Mesothelial cell of epicardium (in vitro differentiated cells): ENCODE data around the gene MACO1. TPM values are rescaled to one million over a fixed set of nuclear protein-coding genes. Genes with fewer than 3 reads are reported as not detected.

Source experiments
- DNase-seq, 2 experiments: peaks; one replicate each; pipeline ENCODE4 v3.0.0; 2021; ENCODE audit warnings: low spot score in 2 of 2; ENCODE audit not compliant: unreplicated experiment in 2 of 2
- H3K27ac Mint-ChIP-seq: 2 replicates; pipeline ENCODE4 v1.8.0; 2021; ENCODE audit warnings: mixed read lengths
- H3K27me3 Mint-ChIP-seq: 2 replicates; pipeline ENCODE4 v1.8.0; 2021; ENCODE audit warnings: low read depth, mixed read lengths
- H3K36me3 Mint-ChIP-seq: 2 replicates; pipeline ENCODE4 v1.8.0; 2021; ENCODE audit warnings: mixed read lengths
- H3K4me1 Mint-ChIP-seq: 2 replicates; pipeline ENCODE4 v1.8.0; 2021; ENCODE audit warnings: mixed read lengths
- H3K4me3 Mint-ChIP-seq: 2 replicates; pipeline ENCODE4 v1.8.0; 2021; ENCODE audit warnings: mild to moderate bottlenecking, moderate library complexity, mixed read lengths
- H3K9me3 Mint-ChIP-seq: 2 replicates; pipeline ENCODE4 v1.8.0; 2021; ENCODE audit warnings: mixed read lengths
- CTCF ChIP-seq: fragments of 200-600 bp; sonication (generic); IDR thresholded peaks from one replicate; pipeline ENCODE4 v1.5.0; 2021; ENCODE audit warnings: antibody characterized with exemption; ENCODE audit not compliant: unreplicated experiment
- total RNA-seq: library from RNA; stranded (reverse); gene quantifications from 3 replicates; pipeline ENCODE4 v1.2.1, GENCODE V29; 2021

Gene MACO1
- total RNA-seq, 1 donor from 2014 or later, result 26.9 TPM

DNA sequence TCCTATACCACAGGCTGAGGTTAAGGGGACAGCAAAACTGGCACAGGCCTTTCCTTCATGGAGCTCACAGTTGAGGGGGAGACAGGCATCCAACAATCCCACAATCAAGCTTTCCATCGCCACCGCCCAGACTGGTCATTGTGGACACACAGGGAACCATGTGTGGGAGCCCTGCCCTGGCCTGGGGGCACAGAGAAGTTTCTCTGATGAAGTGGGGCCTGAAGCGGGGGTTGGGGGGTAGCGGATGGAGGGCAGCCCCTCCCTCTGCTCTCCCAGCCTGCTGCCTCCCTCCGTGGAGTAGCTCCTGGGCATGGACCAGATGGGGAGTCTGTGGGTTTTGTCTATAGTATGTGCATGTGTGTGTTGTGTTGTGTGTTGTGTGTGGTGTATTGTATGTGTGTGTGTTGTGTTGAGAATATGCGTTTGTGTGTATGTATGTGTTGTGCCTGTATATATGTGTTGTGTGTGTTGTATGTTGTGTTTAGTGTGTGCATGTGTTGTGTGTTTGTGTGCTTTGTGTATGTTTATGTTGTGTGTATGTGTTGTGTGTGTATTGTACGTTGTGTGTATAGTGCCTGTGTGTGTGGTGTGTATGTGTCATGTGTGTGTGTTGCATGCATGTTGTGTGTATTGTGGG, 98.3 kb downstream of the MACO1 start:
- DNase-seq, result no peak
- H3K27me3 Mint-ChIP-seq, result no peaks in the 10 kb centered on the region
- H3K27ac Mint-ChIP-seq, result no peak overlapping the region
- TF ChIP-seq CTCF, result no peak
- H3K36me3 Mint-ChIP-seq, result no peaks in the 10 kb centered on the region
- no peaks in the 10 kb centered on the region for H3K4me1 Mint-ChIP-seq
- H3K4me3 Mint-ChIP-seq, result no peak overlapping the region
- H3K9me3 Mint-ChIP-seq, result peaks cover 6% of the 10 kb centered on the region

DNA sequence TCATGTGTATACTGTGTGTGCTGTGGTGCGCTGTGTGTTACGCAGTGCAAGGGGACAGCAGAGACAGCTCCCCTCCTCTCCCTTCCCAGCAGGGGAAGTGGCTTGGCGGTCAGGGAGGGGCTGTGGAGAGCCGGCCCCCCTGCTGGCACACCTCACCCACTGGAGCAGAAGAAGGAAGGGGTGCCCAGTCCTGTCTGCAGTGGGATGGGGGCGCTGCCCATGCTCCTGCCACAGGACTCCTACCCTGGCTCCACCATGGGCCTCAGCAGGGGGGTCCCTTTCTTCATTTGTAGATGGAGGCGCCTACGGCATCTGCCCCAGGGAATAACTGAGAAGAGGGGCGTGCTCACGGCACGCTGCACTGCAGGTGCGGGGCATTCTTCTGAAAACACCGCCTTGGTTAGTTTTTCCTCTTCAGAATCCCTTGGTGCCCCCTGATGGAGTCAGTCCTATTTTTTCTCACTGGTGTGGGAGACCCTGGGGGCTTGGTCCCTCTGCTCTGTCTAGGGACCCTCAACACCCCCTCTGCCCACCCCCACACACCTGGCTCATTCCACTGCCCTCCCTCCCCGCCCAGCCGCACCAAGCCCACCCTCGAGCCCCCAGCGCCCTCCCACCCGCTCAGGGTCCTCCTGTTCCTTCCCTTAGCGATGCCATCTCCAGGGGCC, 99.0 kb downstream of the MACO1 start:
- DNase-seq, result no peak
- no peak for TF ChIP-seq CTCF

DNA sequence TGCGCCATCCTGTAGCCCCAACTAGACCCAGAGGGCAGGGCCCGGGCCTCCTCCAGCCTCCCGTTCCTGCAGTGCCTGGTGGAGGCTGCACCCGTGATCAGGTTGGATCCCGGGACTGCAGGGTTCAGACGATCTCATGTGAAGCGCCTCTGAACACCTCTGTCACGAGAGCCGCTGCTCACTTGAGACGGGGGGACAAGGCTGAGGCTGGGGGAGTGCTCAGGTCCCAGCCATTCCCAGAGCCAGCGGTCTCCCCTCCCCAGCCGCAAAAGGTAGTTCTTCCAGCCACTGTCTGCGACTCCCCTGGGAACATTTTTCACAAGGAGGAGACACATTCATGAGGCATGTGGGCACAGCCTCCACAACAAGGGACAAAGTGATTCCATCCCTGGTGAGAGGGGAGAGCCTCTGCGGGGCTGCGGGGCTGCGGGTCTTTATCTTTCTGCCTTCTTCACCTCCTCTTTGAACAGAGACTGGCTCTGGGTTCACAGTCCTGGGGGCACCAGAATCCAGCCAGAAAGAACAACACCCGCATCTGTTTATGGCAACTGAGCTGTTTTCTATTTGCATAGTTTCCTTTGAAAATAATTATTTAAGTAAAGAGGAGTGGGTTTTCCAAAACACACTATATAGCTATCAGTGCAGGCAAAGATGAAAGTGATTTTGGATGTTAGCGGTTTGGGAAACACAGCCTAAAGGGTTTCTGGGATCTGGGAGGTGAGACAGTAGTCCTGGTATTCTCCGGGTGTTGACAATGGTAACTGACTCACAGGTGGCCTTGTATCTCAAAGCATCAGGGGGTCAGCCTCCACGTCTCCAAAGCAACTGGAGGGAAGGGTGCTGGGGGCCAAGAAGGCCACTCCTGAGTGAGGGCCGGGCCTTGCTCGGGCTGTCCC, 99.7 kb downstream of the MACO1 start:
- TF ChIP-seq CTCF, result no peak
- Mint-ChIP-seq H3K36me3 (no peaks in the 10 kb centered on the region), H3K4me3 (no peak overlapping the region), H3K27me3 (no peaks in the 10 kb centered on the region), H3K4me1 (no peaks in the 10 kb centered on the region), H3K9me3 (peaks cover 2% of the 10 kb centered on the region), H3K27ac (no peak overlapping the region)
- no peak for DNase-seq

More for the DNA sequence above, 99.0 kb downstream of the MACO1 start:
- Mint-ChIP-seq H3K27ac (no peak overlapping the region), H3K36me3 (no peaks in the 10 kb centered on the region), H3K9me3 (peaks cover 6% of the 10 kb centered on the region), H3K27me3 (no peaks in the 10 kb centered on the region), H3K4me3 (no peak overlapping the region), H3K4me1 (no peaks in the 10 kb centered on the region)

GRCh38 chr1:25531082-25531461, 100.4 kb downstream of the MACO1 start:
- Mint-ChIP-seq H3K36me3 (no peaks in the 10 kb centered on the region), H3K9me3 (no peaks in the 10 kb centered on the region), H3K27me3 (no peaks in the 10 kb centered on the region), H3K27ac (no peak overlapping the region), H3K4me1 (no peaks in the 10 kb centered on the region), H3K4me3 (no peak overlapping the region)
- no peak for TF ChIP-seq CTCF
- no peak for DNase-seq

GRCh38 chr1:25532970-25533369, 102.3 kb downstream of the MACO1 start:
- Mint-ChIP-seq H3K4me1 (peaks cover 4% of the 10 kb centered on the region), H3K4me3 (no peak overlapping the region), H3K9me3 (no peaks in the 10 kb centered on the region), H3K27ac (no peak overlapping the region), H3K36me3 (no peaks in the 10 kb centered on the region), H3K27me3 (peaks cover 2% of the 10 kb centered on the region)
- no peak for DNase-seq
- TF ChIP-seq CTCF, result no peak
